Choroid plexus epithelial cell (primary cell): ENCODE data around the gene NFIC.
"Not testable (repeated sequence)": the region's sequence is repeated elsewhere in the genome, so short reads cannot be mapped to it uniquely, and the experiment has no call there.

Experiments used
- DNase-seq: peaks from one replicate; pipeline ENCODE4 v3.0.0-alpha.2; 2010; ENCODE audit warnings: low read depth
- H3K4me3 ChIP-seq: 2 replicates; pipeline ENCODE4 v1.5.1; 2011; ENCODE audit warnings: low read depth, mild to moderate bottlenecking, control low read depth, low read length, moderate library complexity
- TF ChIP-seq, protein P1 (sequence below): conservative IDR thresholded peaks from 2 replicates; pipeline ENCODE4 v1.5.1; 2011; ENCODE audit warnings: low read depth, mild to moderate bottlenecking, control low read depth, inconsistent platforms, low read length, moderate library complexity

Gene NFIC

DNA sequence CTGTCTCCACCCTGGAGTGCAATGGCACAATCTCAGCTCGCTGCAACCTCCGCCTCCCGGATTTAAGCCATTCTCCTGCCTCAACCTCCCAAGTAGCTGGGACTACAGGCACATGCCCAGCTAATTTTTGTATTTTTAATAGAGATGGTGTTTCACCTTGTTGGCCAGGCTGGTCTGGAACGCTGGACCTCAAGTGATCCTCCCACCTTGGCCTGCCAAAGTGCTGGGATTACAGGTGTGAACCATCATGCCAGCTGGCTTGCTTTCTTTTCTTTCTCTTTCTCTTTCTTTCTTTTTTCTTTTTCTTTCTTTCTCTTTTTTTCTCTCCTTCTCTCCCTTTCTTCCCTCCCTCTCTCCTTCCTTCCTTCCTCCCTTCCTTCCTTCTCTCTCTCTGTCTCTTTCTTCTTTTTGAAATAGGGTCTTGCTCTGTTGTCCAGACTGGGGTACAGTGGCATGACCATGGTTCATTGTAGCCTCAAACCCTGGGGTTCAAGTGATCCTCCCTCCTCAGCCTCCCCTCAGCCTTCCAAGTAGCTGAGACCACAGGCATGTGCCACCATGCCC is 33.3 kb upstream of the NFIC start:
- DNase-seq, result no peak
- TF ChIP-seq, protein P1, sequence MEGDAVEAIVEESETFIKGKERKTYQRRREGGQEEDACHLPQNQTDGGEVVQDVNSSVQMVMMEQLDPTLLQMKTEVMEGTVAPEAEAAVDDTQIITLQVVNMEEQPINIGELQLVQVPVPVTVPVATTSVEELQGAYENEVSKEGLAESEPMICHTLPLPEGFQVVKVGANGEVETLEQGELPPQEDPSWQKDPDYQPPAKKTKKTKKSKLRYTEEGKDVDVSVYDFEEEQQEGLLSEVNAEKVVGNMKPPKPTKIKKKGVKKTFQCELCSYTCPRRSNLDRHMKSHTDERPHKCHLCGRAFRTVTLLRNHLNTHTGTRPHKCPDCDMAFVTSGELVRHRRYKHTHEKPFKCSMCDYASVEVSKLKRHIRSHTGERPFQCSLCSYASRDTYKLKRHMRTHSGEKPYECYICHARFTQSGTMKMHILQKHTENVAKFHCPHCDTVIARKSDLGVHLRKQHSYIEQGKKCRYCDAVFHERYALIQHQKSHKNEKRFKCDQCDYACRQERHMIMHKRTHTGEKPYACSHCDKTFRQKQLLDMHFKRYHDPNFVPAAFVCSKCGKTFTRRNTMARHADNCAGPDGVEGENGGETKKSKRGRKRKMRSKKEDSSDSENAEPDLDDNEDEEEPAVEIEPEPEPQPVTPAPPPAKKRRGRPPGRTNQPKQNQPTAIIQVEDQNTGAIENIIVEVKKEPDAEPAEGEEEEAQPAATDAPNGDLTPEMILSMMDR, result no peak
- H3K4me3 ChIP-seq, result no peak overlapping the region

DNA sequence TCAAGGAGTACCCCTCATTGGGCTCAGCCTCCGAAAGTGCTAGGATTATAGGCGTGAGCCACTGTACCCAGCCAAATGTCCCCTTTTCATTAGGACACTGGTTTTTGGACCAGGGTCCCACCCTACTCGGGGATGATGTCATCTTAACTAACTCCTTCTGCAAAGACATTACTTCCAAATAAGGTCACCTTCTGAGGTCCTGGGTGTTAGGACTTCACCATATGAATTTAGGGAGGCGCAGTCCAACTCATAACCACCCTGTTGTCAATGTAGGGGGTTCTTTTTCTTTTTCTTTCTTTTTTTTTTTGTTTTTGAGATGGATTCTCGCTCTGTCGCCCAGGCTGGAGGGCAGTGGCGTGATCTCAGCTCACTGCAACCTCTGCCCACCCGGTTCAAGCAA is 32.7 kb upstream of the NFIC start:
- no peak for DNase-seq
- no peak overlapping the region for H3K4me3 ChIP-seq
- TF ChIP-seq, protein P1, result no peak

DNA sequence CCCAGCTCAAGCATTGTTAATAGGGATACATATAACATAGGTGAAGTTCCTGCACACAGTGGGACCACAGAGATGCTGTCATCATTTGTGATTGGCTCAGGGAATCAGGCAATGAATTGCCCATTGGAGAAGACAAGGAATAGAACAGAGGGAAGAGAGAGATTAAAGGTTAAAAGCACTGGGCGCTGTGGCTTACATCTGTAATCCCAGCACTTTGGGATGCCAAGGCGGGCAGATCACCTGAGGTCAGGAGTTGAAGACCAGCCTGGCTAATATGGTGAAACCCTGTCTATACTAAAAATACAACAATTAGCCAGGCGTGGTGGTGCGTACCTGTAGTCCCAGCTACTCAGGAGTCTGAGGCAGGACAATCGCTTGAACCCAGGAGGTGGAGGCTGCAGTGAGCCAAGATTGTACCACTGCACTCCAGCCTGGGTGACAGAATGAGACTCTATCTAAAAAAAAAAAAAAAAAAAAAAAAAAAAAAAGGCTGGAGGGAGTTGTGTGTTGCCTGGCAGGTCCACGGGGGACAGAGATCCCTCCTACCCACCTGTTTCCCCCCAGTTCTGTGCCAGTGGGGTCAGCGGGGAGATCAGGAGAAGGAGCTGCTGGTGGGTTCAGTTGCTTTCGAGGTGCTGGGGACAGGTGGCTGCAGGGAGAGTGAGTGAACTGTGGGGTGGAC is 31.5 kb upstream of the NFIC start:
- DNase-seq, H3K4me3 ChIP-seq: not testable (repeated sequence)

DNA sequence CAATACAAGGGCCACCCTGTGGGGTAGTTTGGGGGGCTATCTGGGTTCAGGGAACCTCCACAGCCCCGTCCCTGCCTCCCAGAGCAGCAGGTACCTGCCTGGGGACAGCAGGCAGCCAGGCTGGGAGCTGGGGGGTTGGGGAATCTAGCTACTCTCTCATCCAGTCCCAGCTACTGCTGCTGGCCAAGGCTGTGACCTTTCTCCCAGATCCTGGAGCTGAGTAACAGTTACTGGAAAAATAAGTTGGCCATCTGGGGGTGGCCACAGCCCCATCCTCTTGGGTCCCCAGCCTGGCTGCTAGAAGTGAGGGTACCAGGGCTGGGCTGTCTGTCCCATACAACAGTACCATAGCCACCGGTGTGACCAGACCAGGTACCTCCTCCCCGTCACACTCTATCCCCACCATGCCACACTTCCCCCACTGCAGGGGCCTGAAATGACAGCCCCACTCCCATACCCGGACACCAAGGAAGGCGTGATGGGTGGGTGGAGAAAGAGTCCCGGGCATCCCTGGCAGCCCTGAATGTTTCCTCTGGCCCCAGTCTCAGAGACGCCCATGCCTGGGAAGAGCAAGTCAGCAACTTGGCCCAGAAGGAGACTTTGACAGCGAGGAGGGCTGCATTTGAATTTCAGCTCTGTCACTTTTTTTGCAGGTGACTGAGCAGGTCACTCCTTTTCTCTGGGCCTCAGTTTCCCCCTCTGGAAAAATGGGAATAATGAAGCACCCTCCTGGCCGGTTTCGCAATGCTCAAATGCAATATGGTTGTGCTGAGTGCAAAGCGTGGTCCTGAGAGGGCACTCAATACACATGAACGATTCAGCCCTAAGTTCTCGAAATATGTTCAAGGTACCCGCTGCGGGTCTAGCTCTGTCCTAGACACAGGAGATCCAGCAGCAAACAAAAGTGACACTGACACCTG is 30.7 kb upstream of the NFIC start:
- H3K4me3 ChIP-seq, result no peak overlapping the region
- TF ChIP-seq, protein P1, result no peak
- no peak for DNase-seq

DNA sequence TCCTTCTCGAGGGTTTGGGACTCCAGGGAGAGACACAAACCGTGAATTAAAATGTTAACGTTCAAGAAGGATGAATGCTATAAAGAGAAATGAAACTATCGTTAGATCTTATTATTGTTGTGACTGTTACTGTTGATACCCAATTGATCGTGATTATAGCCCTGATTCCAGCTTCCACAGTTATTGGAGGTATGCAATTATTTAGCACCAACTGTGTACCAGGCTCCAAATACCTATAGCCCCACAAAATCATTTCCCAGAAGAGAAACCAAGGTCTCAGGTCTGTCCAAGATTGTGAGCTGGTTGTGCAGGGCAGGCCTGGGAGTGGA is 30.1 kb upstream of the NFIC start:
- no peak overlapping the region for H3K4me3 ChIP-seq
- TF ChIP-seq, protein P1, result no peak
- no peak for DNase-seq

DNA sequence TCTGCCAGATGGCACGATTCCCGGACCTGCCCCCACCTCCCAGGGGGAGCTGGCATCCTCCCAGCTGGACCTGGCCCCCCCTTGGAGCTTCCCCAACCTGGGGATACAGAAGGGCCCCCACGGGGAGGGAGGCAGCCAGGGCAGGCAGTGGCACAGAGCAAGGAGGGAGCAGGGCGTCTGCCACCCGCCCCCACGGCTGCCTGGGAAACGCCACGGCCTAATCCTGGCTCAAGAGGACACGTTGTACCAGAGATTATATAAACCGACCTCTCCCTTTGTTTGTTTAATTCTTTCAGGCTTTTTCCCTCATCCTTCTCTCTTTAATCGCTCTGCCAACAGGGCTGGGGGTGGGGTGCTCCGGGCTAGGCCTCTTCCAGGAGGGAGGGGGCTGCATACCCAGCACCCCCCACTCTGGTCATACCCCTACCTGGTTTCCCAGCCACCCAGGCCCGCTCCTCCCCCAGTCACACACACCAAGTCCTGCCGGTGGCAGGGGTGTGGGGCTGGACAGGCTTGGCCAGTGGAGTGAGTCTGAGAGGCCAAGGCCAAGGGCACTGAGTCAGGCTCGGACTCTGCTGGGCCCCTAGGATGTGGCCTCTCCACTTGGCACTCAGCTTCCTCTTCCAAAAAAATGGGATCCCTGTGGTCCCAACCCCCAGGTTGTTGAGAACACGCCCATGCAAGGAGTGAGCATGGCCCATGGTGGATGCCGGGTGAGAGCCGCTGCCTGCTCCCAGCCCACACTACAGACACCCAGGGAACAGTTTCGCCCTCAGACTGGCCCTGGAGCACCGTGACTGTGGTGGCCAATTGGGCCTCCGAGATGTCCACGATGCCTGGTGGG is 29.5 kb upstream of the NFIC start:
- TF ChIP-seq, protein P1, result no peak
- H3K4me3 ChIP-seq, result no peak overlapping the region
- peak; percentile 60 for DNase-seq
